ENCODE data around the gene ITGA11.
"Not testable (repeated sequence)": the region's sequence is repeated elsewhere in the genome, so short reads cannot be mapped to it uniquely, and the experiment has no call there.

The ITGA11 gene

GRCh38 chr15:68405378-68406250 lies 26.3 kb downstream of the ITGA11 start:
- DNase-seq (ENCODE audit: insufficient read length) = no peak
- FAIRE-seq = no peak
- TF ChIP-seq POLR2AphosphoS5 (IDR thresholded peaks at IDR 0.05; ENCODE audit: low read depth, low read length) (no peak), TAF1 (IDR thresholded peaks at IDR 0.05; ENCODE audit: borderline replicate concordance, low read depth, low read length) (no peak), POLR2A (IDR thresholded peaks at IDR 0.05; ENCODE audit: low read depth, low read length) (no peak)

GRCh38 chr15:68404056-68404798 lies 27.7 kb downstream of the ITGA11 start:
- DNase-seq (ENCODE audit: insufficient read length) = no peak
- FAIRE-seq = no peak
- TF ChIP-seq POLR2AphosphoS5 (IDR thresholded peaks at IDR 0.05; ENCODE audit: low read depth, low read length) (no peak), POLR2A (IDR thresholded peaks at IDR 0.05; ENCODE audit: low read depth, low read length) (no peak), TAF1 (IDR thresholded peaks at IDR 0.05; ENCODE audit: borderline replicate concordance, low read depth, low read length) (no peak)

GRCh38 chr15:68403161-68403941 lies 28.6 kb downstream of the ITGA11 start:
- TF ChIP-seq TAF1 (IDR thresholded peaks at IDR 0.05; ENCODE audit: borderline replicate concordance, low read depth, low read length) (no peak), POLR2A (IDR thresholded peaks at IDR 0.05; ENCODE audit: low read depth, low read length) (no peak), POLR2AphosphoS5 (IDR thresholded peaks at IDR 0.05; ENCODE audit: low read depth, low read length) (no peak)
- DNase-seq (ENCODE audit: insufficient read length) (no peak), FAIRE-seq (no peak)

GRCh38 chr15:68402432-68403160 lies 29.4 kb downstream of the ITGA11 start:
- no peak for TF ChIP-seq POLR2A (IDR thresholded peaks at IDR 0.05; ENCODE audit: low read depth, low read length)
- TF ChIP-seq TAF1 (IDR thresholded peaks at IDR 0.05; ENCODE audit: borderline replicate concordance, low read depth, low read length) = no peak
- TF ChIP-seq POLR2AphosphoS5 (IDR thresholded peaks at IDR 0.05; ENCODE audit: low read depth, low read length) = no peak
- DNase-seq (ENCODE audit: insufficient read length) (no peak), FAIRE-seq (no peak)

GRCh38 chr15:68401496-68402431 lies 30.2 kb downstream of the ITGA11 start:
- no peak for TF ChIP-seq TAF1 (IDR thresholded peaks at IDR 0.05; ENCODE audit: borderline replicate concordance, low read depth, low read length)
- no peak for TF ChIP-seq POLR2AphosphoS5 (IDR thresholded peaks at IDR 0.05; ENCODE audit: low read depth, low read length)
- no peak for TF ChIP-seq POLR2A (IDR thresholded peaks at IDR 0.05; ENCODE audit: low read depth, low read length)
- FAIRE-seq (no peak), DNase-seq (ENCODE audit: insufficient read length) (no peak)

- FAIRE-seq = no peak
- no peak for TF ChIP-seq POLR2AphosphoS5 (IDR thresholded peaks at IDR 0.05; ENCODE audit: low read depth, low read length)
- no peak for TF ChIP-seq TAF1 (IDR thresholded peaks at IDR 0.05; ENCODE audit: borderline replicate concordance, low read depth, low read length)
- no peak for TF ChIP-seq POLR2A (IDR thresholded peaks at IDR 0.05; ENCODE audit: low read depth, low read length)
- DNase-seq (ENCODE audit: insufficient read length) = no peak
These were observed 31.9 kb downstream of the ITGA11 start for GRCh38 chr15:68400066-68400456.

GRCh38 chr15:68399096-68400065 lies 32.6 kb downstream of the ITGA11 start:
- TF ChIP-seq TAF1 (IDR thresholded peaks at IDR 0.05; ENCODE audit: borderline replicate concordance, low read depth, low read length) (no peak), POLR2AphosphoS5 (IDR thresholded peaks at IDR 0.05; ENCODE audit: low read depth, low read length) (no peak), POLR2A (IDR thresholded peaks at IDR 0.05; ENCODE audit: low read depth, low read length) (no peak)
- FAIRE-seq = peak; percentile 36
- DNase-seq (ENCODE audit: insufficient read length) = no peak

GRCh38 chr15:68397999-68398398 lies 34.0 kb downstream of the ITGA11 start:
- DNase-seq (ENCODE audit: insufficient read length); FAIRE-seq: not testable (repeated sequence)

- no peak for DNase-seq (ENCODE audit: insufficient read length)
- no peak for FAIRE-seq
- TF ChIP-seq POLR2AphosphoS5 (IDR thresholded peaks at IDR 0.05; ENCODE audit: low read depth, low read length) (no peak), POLR2A (IDR thresholded peaks at IDR 0.05; ENCODE audit: low read depth, low read length) (no peak), TAF1 (IDR thresholded peaks at IDR 0.05; ENCODE audit: borderline replicate concordance, low read depth, low read length) (no peak)
These were observed 35.9 kb downstream of the ITGA11 start for GRCh38 chr15:68396068-68396467.

Data from GM12892 (cell line).